Smooth muscle cell (in vitro differentiated cells): ENCODE results near the gene MAP2K5. TPM values are rescaled to one million over a fixed set of nuclear protein-coding genes. Genes with fewer than 3 reads are reported as not detected.

Source experiments
- DNase-seq: peaks from one replicate; lab custom pipeline; 2025; ENCODE audit not compliant: unreplicated experiment; lab: John Stamatoyannopoulos, UW
- H2AFZ ChIP-seq: fragments of 200-600 bp; sonication (generic); 2 replicates; pipeline ENCODE4 v1.6.0; 2016; ENCODE audit warnings: antibody characterized with exemption, low read depth, mild to moderate bottlenecking
- H3F3A ChIP-seq: fragments of 200-600 bp; sonication (generic); 2 replicates; pipeline ENCODE4 v1.6.0; 2017; ENCODE audit warnings: antibody characterized with exemption, low read depth
- H3K27ac ChIP-seq: fragments of 200-600 bp; sonication (generic); 2 replicates; pipeline ENCODE4 v1.5.1; 2016; ENCODE audit warnings: low read depth, mild to moderate bottlenecking
- H3K27me3 ChIP-seq: fragments of 200-600 bp; sonication (generic); 2 replicates; pipeline ENCODE4 v1.6.1; 2016; ENCODE audit warnings: low read depth, mild to moderate bottlenecking
- H3K36me3 ChIP-seq: fragments of 200-600 bp; sonication (generic); 2 replicates; pipeline ENCODE4 v1.5.1; 2016; ENCODE audit warnings: low read depth
- H3K4me1 ChIP-seq: fragments of 200-600 bp; sonication (generic); 2 replicates; pipeline ENCODE4 v1.5.1; 2016; ENCODE audit warnings: low read depth
- H3K4me2 ChIP-seq: fragments of 200-600 bp; sonication (generic); 2 replicates; pipeline ENCODE4 v1.6.0; 2016; ENCODE audit warnings: mild to moderate bottlenecking
- H3K4me3 ChIP-seq: fragments of 200-600 bp; sonication (generic); 2 replicates; pipeline ENCODE4 v1.5.1; 2016; ENCODE audit warnings: mild to moderate bottlenecking
- H3K79me2 ChIP-seq: fragments of 200-600 bp; sonication (generic); 2 replicates; pipeline ENCODE4 v1.6.0; 2016; ENCODE audit warnings: low read depth, mild to moderate bottlenecking
- H3K9ac ChIP-seq: fragments of 200-600 bp; sonication (generic); 2 replicates; pipeline ENCODE4 v1.6.0; 2016; ENCODE audit warnings: low read depth
- H3K9me3 ChIP-seq: fragments of 200-600 bp; sonication (generic); replicated peaks from 2 replicates; pipeline ENCODE4 v1.5.1; 2016; ENCODE audit warnings: low read depth
- H4K20me1 ChIP-seq: fragments of 200-600 bp; sonication (generic); 2 replicates; pipeline ENCODE4 v1.6.0; 2016; ENCODE audit warnings: low read depth
- WGBS: methylation state at CpG from one replicate; pipeline ENCODE4 v1.1.7; 2016; ENCODE audit warnings: low lambda C conversion rate; 5-methylcytosine and 5-hydroxymethylcytosine counted together
- polyA plus RNA-seq: library from polyadenylated mRNA; unstranded; fragments of >200 nt; fragmentation: Nextera tagmentation; extraction: Ambion mirVana; gene quantifications from 2 replicates; pipeline ENCODE4 v1.2.1, GENCODE V29; 2016
- total RNA-seq: library from RNA; depleted of rRNA; stranded (reverse); fragments of >200 nt; gene quantifications from 2 replicates; pipeline ENCODE4 v1.2.3, GENCODE V29; 2014
- TF ChIP-seq, protein P1 (sequence below): fragments of 200-600 bp; sonication (generic); IDR thresholded peaks from 2 replicates; pipeline ENCODE4 v1.5.1; 2017; ENCODE audit warnings: borderline replicate concordance, mild to moderate bottlenecking, antibody characterized with exemption; ENCODE audit not compliant: insufficient read depth, poor library complexity, severe bottlenecking

MAP2K5 gene
- total and polyA plus RNA-seq, 2 experiments from 2014 or later: 4.4 to 7.4 TPM

DNA sequence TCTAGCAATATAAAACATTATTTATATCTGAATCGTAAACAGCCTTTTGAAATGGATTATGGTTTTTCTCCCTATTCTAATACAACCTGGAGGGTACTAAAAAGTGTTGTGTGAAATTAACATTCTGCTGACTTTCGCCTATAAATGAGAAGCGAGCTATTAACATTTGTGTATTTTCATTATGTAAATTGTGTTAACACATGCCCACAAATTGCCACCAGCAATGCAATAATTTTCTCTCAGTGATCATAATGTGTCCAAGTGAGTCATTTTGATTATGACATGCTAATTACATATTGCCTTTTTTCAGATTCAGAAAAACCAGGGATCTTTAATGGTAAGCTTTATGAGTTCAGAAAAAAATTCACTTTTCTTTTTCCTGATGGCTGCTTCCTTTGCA, 205.4 kb downstream of the MAP2K5 start:
- Histone ChIP-seq H3F3A (no peaks in the 10 kb centered on the region), H3K79me2 (no peaks in the 10 kb centered on the region), H3K4me2 (no peak overlapping the region), H3K9me3 (no peaks in the 10 kb centered on the region), H4K20me1 (no peaks in the 10 kb centered on the region), H3K4me3 (no peak overlapping the region), H3K4me1 (no peaks in the 10 kb centered on the region), H3K27ac (no peak overlapping the region), H3K9ac (no peak overlapping the region), H2AFZ (no peak overlapping the region), H3K27me3 (no peaks in the 10 kb centered on the region), H3K36me3 (peaks cover 3% of the 10 kb centered on the region)
- no peak for DNase-seq
- WGBS: 96% methylated on average over 3 of the region's 3 CpGs
- TF ChIP-seq, protein P1, sequence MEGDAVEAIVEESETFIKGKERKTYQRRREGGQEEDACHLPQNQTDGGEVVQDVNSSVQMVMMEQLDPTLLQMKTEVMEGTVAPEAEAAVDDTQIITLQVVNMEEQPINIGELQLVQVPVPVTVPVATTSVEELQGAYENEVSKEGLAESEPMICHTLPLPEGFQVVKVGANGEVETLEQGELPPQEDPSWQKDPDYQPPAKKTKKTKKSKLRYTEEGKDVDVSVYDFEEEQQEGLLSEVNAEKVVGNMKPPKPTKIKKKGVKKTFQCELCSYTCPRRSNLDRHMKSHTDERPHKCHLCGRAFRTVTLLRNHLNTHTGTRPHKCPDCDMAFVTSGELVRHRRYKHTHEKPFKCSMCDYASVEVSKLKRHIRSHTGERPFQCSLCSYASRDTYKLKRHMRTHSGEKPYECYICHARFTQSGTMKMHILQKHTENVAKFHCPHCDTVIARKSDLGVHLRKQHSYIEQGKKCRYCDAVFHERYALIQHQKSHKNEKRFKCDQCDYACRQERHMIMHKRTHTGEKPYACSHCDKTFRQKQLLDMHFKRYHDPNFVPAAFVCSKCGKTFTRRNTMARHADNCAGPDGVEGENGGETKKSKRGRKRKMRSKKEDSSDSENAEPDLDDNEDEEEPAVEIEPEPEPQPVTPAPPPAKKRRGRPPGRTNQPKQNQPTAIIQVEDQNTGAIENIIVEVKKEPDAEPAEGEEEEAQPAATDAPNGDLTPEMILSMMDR: no peak

DNA sequence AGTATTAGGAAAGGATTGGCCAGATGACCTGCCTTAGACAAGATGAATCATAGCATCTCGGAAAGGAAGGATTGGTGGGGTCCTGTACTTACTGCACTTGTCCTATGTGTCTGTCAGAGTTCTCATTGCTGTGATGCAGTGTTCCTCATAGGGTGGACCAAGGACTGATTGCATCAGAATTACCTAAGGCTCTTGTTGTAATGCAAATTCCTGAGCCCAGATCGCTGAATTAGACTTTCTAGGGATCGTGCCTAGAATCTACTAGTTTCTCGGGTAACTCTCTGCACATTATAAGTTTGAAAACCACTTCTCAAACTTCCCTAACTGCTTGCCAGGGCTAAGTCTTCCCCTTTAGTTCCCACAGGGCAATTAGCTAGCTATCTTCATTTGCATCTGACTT, 207.9 kb downstream of the MAP2K5 start:
- TF ChIP-seq, protein P1: no peak
- Histone ChIP-seq H3K79me2 (no peaks in the 10 kb centered on the region), H3K9me3 (no peaks in the 10 kb centered on the region), H2AFZ (no peak overlapping the region), H4K20me1 (no peaks in the 10 kb centered on the region), H3K4me2 (no peak overlapping the region), H3K9ac (no peak overlapping the region), H3K27ac (no peak overlapping the region), H3F3A (no peaks in the 10 kb centered on the region), H3K4me3 (no peak overlapping the region), H3K4me1 (no peaks in the 10 kb centered on the region), H3K27me3 (no peaks in the 10 kb centered on the region), H3K36me3 (peaks cover 3% of the 10 kb centered on the region)
- WGBS: 58% methylated on average over 4 of the region's 4 CpGs
- DNase-seq: no peak

DNA sequence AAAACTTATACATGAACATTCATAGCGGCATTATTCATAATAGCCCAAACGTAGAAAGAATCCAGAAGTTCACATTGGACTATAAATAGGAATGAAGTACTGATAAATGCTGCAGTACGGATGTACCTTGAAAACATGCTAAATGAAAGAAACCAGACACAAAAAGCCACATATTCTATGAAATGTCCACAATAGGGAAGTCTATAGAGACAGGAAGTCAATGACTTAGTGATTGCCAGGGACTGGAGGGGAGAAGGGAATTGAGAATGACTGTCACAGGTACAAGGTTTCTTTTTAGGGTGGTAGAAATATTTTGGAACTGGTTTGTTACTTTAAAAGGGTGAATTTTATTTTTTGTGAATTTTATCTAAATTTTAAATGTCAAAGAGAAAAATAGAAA, 211.4 kb downstream of the MAP2K5 start:
- 96% methylated on average over 3 of the region's 3 CpGs for WGBS
- Histone ChIP-seq H3K9ac (no peak overlapping the region), H3K27me3 (no peaks in the 10 kb centered on the region), H4K20me1 (no peaks in the 10 kb centered on the region), H2AFZ (no peak overlapping the region), H3K4me1 (no peaks in the 10 kb centered on the region), H3K4me3 (no peak overlapping the region), H3K36me3 (peaks cover 3% of the 10 kb centered on the region), H3K79me2 (no peaks in the 10 kb centered on the region), H3K27ac (no peak overlapping the region), H3F3A (no peaks in the 10 kb centered on the region), H3K9me3 (no peaks in the 10 kb centered on the region), H3K4me2 (no peak overlapping the region)
- no peak for DNase-seq
- TF ChIP-seq, protein P1: no peak

DNA sequence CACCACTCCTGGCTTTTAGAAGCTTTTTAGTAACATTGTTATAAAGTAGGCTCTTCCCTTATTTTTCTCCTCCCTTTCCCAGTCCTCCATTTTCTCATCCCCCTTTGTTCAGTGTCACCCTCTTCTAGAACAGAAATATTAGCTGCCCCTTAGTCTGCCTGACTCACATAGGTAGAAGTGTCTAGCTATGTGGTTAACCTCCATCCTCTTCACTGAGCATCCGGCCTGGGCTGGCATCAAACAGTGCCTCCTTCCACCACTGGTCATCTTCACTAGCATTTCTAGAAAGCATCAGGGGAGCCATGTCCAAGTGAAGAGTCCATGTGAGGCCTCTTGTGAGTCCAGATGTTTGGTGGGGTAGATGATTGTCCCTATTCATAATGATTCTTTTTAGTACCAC, 212.8 kb downstream of the MAP2K5 start:
- no peak for DNase-seq
- no peak overlapping the region for H2AFZ ChIP-seq
- H3F3A ChIP-seq: no peaks in the 10 kb centered on the region
- no peaks in the 10 kb centered on the region for H3K9me3 ChIP-seq
- H3K36me3 ChIP-seq: no peaks in the 10 kb centered on the region
- H3K79me2 ChIP-seq: no peaks in the 10 kb centered on the region
- WGBS: 87% methylated on average over 1 of the region's 1 CpG
- no peaks in the 10 kb centered on the region for H3K4me1 ChIP-seq
- no peaks in the 10 kb centered on the region for H3K27me3 ChIP-seq
- no peak overlapping the region for H3K27ac ChIP-seq
- H3K9ac ChIP-seq: no peak overlapping the region
- no peak overlapping the region for H3K4me3 ChIP-seq
- no peak overlapping the region for H3K4me2 ChIP-seq
- no peaks in the 10 kb centered on the region for H4K20me1 ChIP-seq
- TF ChIP-seq, protein P1: no peak
